ENCODE measurements around the gene HDAC4. TPM values are rescaled to one million over a fixed set of nuclear protein-coding genes. Genes with fewer than 3 reads are reported as not detected.

The HDAC4 gene
- total and polyA plus RNA-seq, 3 donors from 2014 or later, result 29.0 to 67.5 (median 58.7) TPM

DNA sequence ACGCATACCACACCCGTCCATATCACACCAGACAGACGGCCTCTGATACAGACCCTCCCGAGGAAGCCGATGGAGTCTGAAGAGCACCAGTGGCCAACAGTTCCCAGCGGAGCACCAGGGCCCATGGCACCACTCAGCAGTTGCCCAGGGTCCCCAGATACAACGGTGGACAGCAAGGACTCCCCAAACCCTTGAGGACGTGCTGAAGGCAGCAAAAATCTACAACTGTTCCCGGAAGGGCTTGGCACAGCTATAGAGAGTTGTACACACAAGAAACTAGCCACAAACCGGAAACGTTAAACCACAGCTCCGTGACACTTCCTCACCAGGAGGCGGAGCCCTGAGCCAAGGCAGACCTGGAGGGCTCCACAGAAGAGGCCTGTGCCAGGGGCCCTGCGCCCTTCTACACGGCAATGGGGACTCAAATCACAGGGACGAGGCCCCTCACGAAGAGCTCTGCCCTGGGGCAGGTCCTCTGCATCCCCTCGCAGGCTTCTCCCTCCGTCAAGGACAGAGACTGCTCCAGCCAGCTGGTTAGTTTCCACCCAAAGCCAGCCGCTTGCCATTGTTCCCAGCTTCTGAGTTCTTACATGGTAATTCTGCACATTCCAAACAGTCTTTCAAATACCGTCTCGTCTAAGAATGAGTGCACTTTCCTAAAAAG, 133.4 kb downstream of the HDAC4 start:
- Histone ChIP-seq H3K9me3 (no peaks in the 10 kb centered on the region), H3K36me3 (ENCODE audit: low read depth, missing control alignments) (no peaks in the 10 kb centered on the region), H3K4me1 (peaks cover 50% of the 10 kb centered on the region), H3K4me3 (no peak overlapping the region), H3K27ac (peak overlapping the region; percentile 39 to 71), H3K27me3 (no peaks in the 10 kb centered on the region)
- TF ChIP-seq CTCF (IDR thresholded peaks at IDR 0.05), result peak in 1 of 3 experiments; percentile 13
- TF ChIP-seq POLR2A (IDR thresholded peaks at IDR 0.05), result no peak
- peak; percentile 69 for DNase-seq
- intact Hi-C loops (cut with DNase I; ENCODE audit: low total_unique reads), result no loop called here
- WGBS, 2 donors, result 57 to 59% methylated on average over 20 to 22 of the region's 22 CpGs

DNA sequence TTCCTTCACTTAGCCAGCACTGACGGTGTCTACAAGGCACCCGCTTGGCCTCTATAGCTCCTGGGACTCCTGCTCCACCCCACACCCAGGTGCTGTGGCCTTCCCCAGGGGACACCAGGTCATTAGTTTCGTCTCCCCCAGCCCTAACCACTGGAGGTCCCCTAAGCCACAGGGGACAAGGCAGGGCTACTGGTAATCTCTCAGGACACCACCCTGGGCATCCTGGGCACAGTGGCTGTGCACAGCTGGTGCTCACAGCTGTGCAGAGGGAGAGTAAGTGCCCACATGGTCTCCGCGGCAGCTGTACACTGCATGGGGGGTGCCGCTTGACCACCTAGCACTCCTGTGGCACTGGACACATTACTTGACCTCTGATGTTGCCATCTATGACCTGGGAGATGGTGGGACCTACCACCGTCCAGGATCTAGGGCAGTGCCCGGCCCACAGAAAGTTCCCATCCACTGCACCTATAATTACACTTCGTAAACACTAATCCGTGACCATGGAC, 134.0 kb downstream of the HDAC4 start:
- Histone ChIP-seq H3K9me3 (no peaks in the 10 kb centered on the region), H3K4me1 (peaks cover 50% of the 10 kb centered on the region), H3K27me3 (no peaks in the 10 kb centered on the region), H3K27ac (peak overlapping the region; percentile 39 to 71), H3K36me3 (ENCODE audit: low read depth, missing control alignments) (no peaks in the 10 kb centered on the region), H3K4me3 (no peak overlapping the region)
- intact Hi-C loops (cut with DNase I; ENCODE audit: low total_unique reads), result no loop called here
- 88 to 96% methylated on average over 9 to 10 of the region's 10 CpGs for WGBS, 2 donors
- DNase-seq, result no peak
- TF ChIP-seq POLR2A (IDR thresholded peaks at IDR 0.05) (no peak), CTCF (IDR thresholded peaks at IDR 0.05) (no peak)

GRCh38 chr2:239266434-239266766, 134.4 kb downstream of the HDAC4 start:
- no peaks in the 10 kb centered on the region for H3K9me3 ChIP-seq
- H3K4me1 ChIP-seq, result peaks cover 50% of the 10 kb centered on the region
- no peak overlapping the region for H3K4me3 ChIP-seq
- no peak overlapping the region for H3K27ac ChIP-seq
- no peaks in the 10 kb centered on the region for H3K36me3 ChIP-seq (ENCODE audit: low read depth, missing control alignments)
- H3K27me3 ChIP-seq, result no peaks in the 10 kb centered on the region
- no peak for DNase-seq
- intact Hi-C loops (cut with DNase I; ENCODE audit: low total_unique reads), result no loop called here
- TF ChIP-seq POLR2A (IDR thresholded peaks at IDR 0.05) (no peak), CTCF (IDR thresholded peaks at IDR 0.05) (no peak)
- WGBS, 2 donors, result 96 to 100% methylated on average over 3 to 4 of the region's 4 CpGs

DNA sequence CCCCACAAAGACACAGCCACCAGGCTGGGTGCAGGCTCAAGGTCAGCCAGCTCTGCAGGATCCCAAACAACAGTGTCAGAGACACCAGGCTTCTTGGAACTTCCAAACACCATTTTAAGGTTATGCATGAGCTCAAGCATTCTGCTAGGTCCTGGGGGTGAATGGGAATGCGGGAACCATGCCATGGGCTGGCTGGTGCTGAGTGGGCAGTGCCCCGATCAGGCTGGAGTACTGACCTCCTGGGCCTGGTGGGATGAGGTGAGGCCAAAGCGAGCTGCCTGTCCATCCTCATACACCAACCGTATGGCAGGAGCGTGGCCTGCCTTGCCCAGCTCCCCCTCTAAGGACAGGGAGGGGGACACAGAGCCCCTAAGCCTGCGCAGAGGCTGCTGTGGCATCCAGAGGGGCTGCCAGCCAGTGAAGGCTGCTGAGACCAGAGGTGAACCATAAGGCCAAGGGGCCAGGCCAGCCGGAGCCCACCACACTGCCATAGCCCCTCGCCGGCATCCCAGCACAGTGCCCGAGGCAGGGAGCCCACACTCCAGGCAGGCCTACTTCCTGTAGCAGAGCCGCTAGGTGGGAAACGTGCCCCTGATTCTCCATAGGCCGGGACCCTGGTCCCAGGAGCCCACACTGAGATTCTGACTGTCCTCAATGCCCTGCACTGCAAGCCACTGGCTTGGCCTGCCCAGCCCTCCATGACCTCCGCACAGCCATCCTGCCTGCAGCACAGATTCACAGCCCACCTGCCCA, 135.0 kb downstream of the HDAC4 start:
- TF ChIP-seq POLR2A (IDR thresholded peaks at IDR 0.05) (no peak), CTCF (IDR thresholded peaks at IDR 0.05) (no peak)
- H3K27me3 ChIP-seq, result no peaks in the 10 kb centered on the region
- peak overlapping the region in 1 of 2 donors; percentile 24 for H3K27ac ChIP-seq
- intact Hi-C loops (cut with DNase I; ENCODE audit: low total_unique reads), result no loop called here
- no peaks in the 10 kb centered on the region for H3K36me3 ChIP-seq (ENCODE audit: low read depth, missing control alignments)
- no peak overlapping the region for H3K4me3 ChIP-seq
- H3K9me3 ChIP-seq, result no peaks in the 10 kb centered on the region
- WGBS, 2 donors, result 94 to 95% methylated on average over 4 to 14 of the region's 14 CpGs
- peak; percentile 26 for DNase-seq
- peaks cover 50% of the 10 kb centered on the region for H3K4me1 ChIP-seq

Data from testis (tissue), 3 donors.